ENCODE results near the gene MUC22.

The MUC22 gene

GRCh38 chr6:31010393-31011060, at the start of gene MUC22:
TSS of gene MUC22 (plus strand) at chr6:31010474. CDS start at chr6:31010707, 233 bp downstream.
- no peak for TF ChIP-seq CTCF (IDR thresholded peaks at IDR 0.05; ENCODE audit: low read depth, low read length)
- Histone ChIP-seq H3K36me3 (no peaks in the 10 kb centered on the region), H3K27me3 (ENCODE audit: insufficient read depth, low read depth, severe bottlenecking) (peaks cover 84% of the 10 kb centered on the region), H3K27ac (no peak within 1 kb of the TSS), H3K4me3 (ENCODE audit: low read depth, low read length) (no peak within 1 kb of the TSS), H3K9me3 (ENCODE audit: severe bottlenecking) (peaks cover 9% of the 10 kb centered on the region)
- DNase-seq, result no peak

GRCh38 chr6:30960907-30961673, 49.2 kb upstream of the MUC22 start:
- TF ChIP-seq CTCF (IDR thresholded peaks at IDR 0.05; ENCODE audit: low read depth, low read length), result no peak
- no peak overlapping the region for H3K27ac ChIP-seq

GRCh38 chr6:30962716-30963115, 47.6 kb upstream of the MUC22 start:
- no peak overlapping the region for H3K4me3 ChIP-seq (ENCODE audit: low read depth, low read length)
- H3K27ac ChIP-seq, result no peak overlapping the region
- TF ChIP-seq CTCF (IDR thresholded peaks at IDR 0.05; ENCODE audit: low read depth, low read length), result no peak
- H3K27me3 ChIP-seq (ENCODE audit: insufficient read depth, low read depth, severe bottlenecking), result peaks cover 53% of the 10 kb centered on the region
- H3K9me3 ChIP-seq (ENCODE audit: severe bottlenecking), result peaks cover 13% of the 10 kb centered on the region
- DNase-seq, result no peak
- H3K36me3 ChIP-seq, result no peaks in the 10 kb centered on the region

More at GRCh38 chr6:30960907-30961673, 49.2 kb upstream of the MUC22 start:
- H3K27me3 ChIP-seq (ENCODE audit: insufficient read depth, low read depth, severe bottlenecking), result peaks cover 61% of the 10 kb centered on the region
- no peak overlapping the region for H3K4me3 ChIP-seq (ENCODE audit: low read depth, low read length)
- H3K9me3 ChIP-seq (ENCODE audit: severe bottlenecking), result peaks cover 13% of the 10 kb centered on the region
- no peaks in the 10 kb centered on the region for H3K36me3 ChIP-seq
- DNase-seq, result no peak

GRCh38 chr6:30963641-30964040, 46.6 kb upstream of the MUC22 start:
- Histone ChIP-seq H3K27me3 (ENCODE audit: insufficient read depth, low read depth, severe bottlenecking) (peaks cover 59% of the 10 kb centered on the region), H3K27ac (no peak overlapping the region), H3K9me3 (ENCODE audit: severe bottlenecking) (peaks cover 18% of the 10 kb centered on the region), H3K36me3 (no peaks in the 10 kb centered on the region), H3K4me3 (ENCODE audit: low read depth, low read length) (no peak overlapping the region)
- DNase-seq, result no peak
- no peak for TF ChIP-seq CTCF (IDR thresholded peaks at IDR 0.05; ENCODE audit: low read depth, low read length)

- H3K9me3 ChIP-seq (ENCODE audit: severe bottlenecking), result peaks cover 18% of the 10 kb centered on the region
- no peaks in the 10 kb centered on the region for H3K36me3 ChIP-seq
- H3K27ac ChIP-seq, result no peak overlapping the region
- H3K27me3 ChIP-seq (ENCODE audit: insufficient read depth, low read depth, severe bottlenecking), result peaks cover 59% of the 10 kb centered on the region
- H3K4me3 ChIP-seq (ENCODE audit: low read depth, low read length), result no peak overlapping the region
- DNase-seq, result no peak
- TF ChIP-seq CTCF (IDR thresholded peaks at IDR 0.05; ENCODE audit: low read depth, low read length), result no peak
These were observed 46.2 kb upstream of the MUC22 start for GRCh38 chr6:30964075-30964474.

All from WERI-Rb-1 (cell line).